SW480 (cell line): Measurements from ENCODE around the gene METTL2B.
"Not testable (repeated sequence)": the region's sequence is repeated elsewhere in the genome, so short reads cannot be mapped to it uniquely, and the experiment has no call there.

Experiments
- DNase-seq: peaks from one replicate; pipeline ENCODE4 v3.0.0-alpha.2; 2016; ENCODE audit warnings: low spot score

Gene METTL2B

GRCh38 chr7:128526062-128526466 lies 49.5 kb downstream of the METTL2B start:
- not testable (repeated sequence) for DNase-seq

- not testable (repeated sequence) for DNase-seq
Measured at GRCh38 chr7:128529191-128529590, 52.6 kb downstream of the METTL2B start.

- DNase-seq: peak; percentile 20
Measured at GRCh38 chr7:128530121-128530854, 53.7 kb downstream of the METTL2B start.

GRCh38 chr7:128530855-128531104 lies 54.2 kb downstream of the METTL2B start:
- no peak for DNase-seq

- peak; percentile 84 for DNase-seq
Measured at GRCh38 chr7:128531105-128531954, 54.8 kb downstream of the METTL2B start.

- DNase-seq: peak; percentile 20
Measured at GRCh38 chr7:128531955-128532478, 55.5 kb downstream of the METTL2B start.

- not testable (repeated sequence) for DNase-seq
Measured at GRCh38 chr7:128532956-128533355, 56.4 kb downstream of the METTL2B start.

GRCh38 chr7:128537410-128537809 lies 60.9 kb downstream of the METTL2B start:
- DNase-seq: not testable (repeated sequence)

GRCh38 chr7:128542530-128542929 lies 66.0 kb downstream of the METTL2B start:
- not testable (repeated sequence) for DNase-seq

GRCh38 chr7:128543300-128543699 lies 66.8 kb downstream of the METTL2B start:
- not testable (repeated sequence) for DNase-seq

- DNase-seq: not testable (repeated sequence)
Measured at GRCh38 chr7:128546319-128546851, 69.8 kb downstream of the METTL2B start.

- DNase-seq: no peak
Measured at GRCh38 chr7:128550920-128551319, 74.4 kb downstream of the METTL2B start.

- DNase-seq: not testable (repeated sequence)
Measured at GRCh38 chr7:128554394-128554793, 77.8 kb downstream of the METTL2B start.
